ENCODE results near the gene NIPAL4.
A peak's percentile ranks its signal among the peaks of the same experiment; 100 is the strongest.

Gene NIPAL4

GRCh38 chr5:157456301-157456700 is 3.7 kb upstream of the NIPAL4 start:
- Histone ChIP-seq H4K91ac (ENCODE audit: low read depth, low read length) (peak overlapping the region; percentile 4), H3K14ac (ENCODE audit: low read length) (no peak overlapping the region), H3K36me3 (ENCODE audit: control insufficient read depth in 1 of 2, insufficient read depth in 2 of 2, low read length in 2 of 2) (peaks cover 0 to 2% of the 10 kb centered on the region in 2 experiments), H2AFZ (ENCODE audit: insufficient read depth, low read length, poor library complexity) (no peak overlapping the region), H4K8ac (ENCODE audit: low read depth, low read length) (no peak overlapping the region), H2BK5ac (ENCODE audit: low read depth, low read length, poor library complexity) (no peak overlapping the region), H3K27me3 (ENCODE audit: insufficient read depth, low read length) (no peaks in the 10 kb centered on the region), H3K4ac (ENCODE audit: low read depth, low read length) (no peak overlapping the region), H3K79me2 (ENCODE audit: control insufficient read depth, insufficient read depth, low read length, poor library complexity) (peaks cover 3% of the 10 kb centered on the region), H2BK120ac (ENCODE audit: insufficient read depth, low read length, poor library complexity) (no peak overlapping the region), H3K18ac (ENCODE audit: low read length) (no peak overlapping the region), H3K4me1 (ENCODE audit: control insufficient read depth in 1 of 2, insufficient read depth in 2 of 2, low read length in 2 of 2) (peaks cover 12 to 17% of the 10 kb centered on the region in 2 experiments), H3K79me1 (ENCODE audit: low read length) (peaks cover 7% of the 10 kb centered on the region), H3K9me3 (ENCODE audit: insufficient read depth, low read depth, low read length) (no peaks in the 10 kb centered on the region), H3K27ac (ENCODE audit: low read depth, low read length) (no peak overlapping the region), H3K4me2 (ENCODE audit: low read length) (no peak overlapping the region), H2BK12ac (ENCODE audit: low read length) (no peak overlapping the region), H3K4me3 (ENCODE audit: low read depth, low read length) (no peak overlapping the region), H4K12ac (ENCODE audit: low read depth, low read length) (no peak overlapping the region), H3K9ac (ENCODE audit: low read length) (no peak overlapping the region), H2AK5ac (ENCODE audit: low read length) (peak overlapping the region; percentile 39), H3K23ac (ENCODE audit: low read length) (no peak overlapping the region)
- no CpG with 5 or more reads among the region's 5 CpGs for WGBS (ENCODE audit: extremely low coverage, insufficient coverage, insufficient read length)
- DNase-seq, result no peak

GRCh38 chr5:157457391-157457790 is 2.6 kb upstream of the NIPAL4 start:
- Histone ChIP-seq H3K4ac (ENCODE audit: low read depth, low read length) (no peak overlapping the region), H3K4me1 (ENCODE audit: control insufficient read depth in 1 of 2, insufficient read depth in 2 of 2, low read length in 2 of 2) (peaks cover 15 to 16% of the 10 kb centered on the region in 2 experiments), H3K27ac (ENCODE audit: low read depth, low read length) (no peak overlapping the region), H3K79me2 (ENCODE audit: control insufficient read depth, insufficient read depth, low read length, poor library complexity) (peaks cover 3% of the 10 kb centered on the region), H3K9me3 (ENCODE audit: insufficient read depth, low read depth, low read length) (no peaks in the 10 kb centered on the region), H4K12ac (ENCODE audit: low read depth, low read length) (no peak overlapping the region), H3K14ac (ENCODE audit: low read length) (no peak overlapping the region), H3K79me1 (ENCODE audit: low read length) (peaks cover 10% of the 10 kb centered on the region), H2AFZ (ENCODE audit: insufficient read depth, low read length, poor library complexity) (no peak overlapping the region), H4K91ac (ENCODE audit: low read depth, low read length) (no peak overlapping the region), H4K8ac (ENCODE audit: low read depth, low read length) (no peak overlapping the region), H2BK5ac (ENCODE audit: low read depth, low read length, poor library complexity) (no peak overlapping the region), H3K23ac (ENCODE audit: low read length) (no peak overlapping the region), H3K4me3 (ENCODE audit: low read depth, low read length) (no peak overlapping the region), H2BK12ac (ENCODE audit: low read length) (no peak overlapping the region), H3K18ac (ENCODE audit: low read length) (no peak overlapping the region), H2BK120ac (ENCODE audit: insufficient read depth, low read length, poor library complexity) (no peak overlapping the region), H3K27me3 (ENCODE audit: insufficient read depth, low read length) (no peaks in the 10 kb centered on the region), H3K9ac (ENCODE audit: low read length) (no peak overlapping the region), H2AK5ac (ENCODE audit: low read length) (no peak overlapping the region), H3K36me3 (ENCODE audit: control insufficient read depth in 1 of 2, insufficient read depth in 2 of 2, low read length in 2 of 2) (peaks cover 0 to 2% of the 10 kb centered on the region in 2 experiments), H3K4me2 (ENCODE audit: low read length) (no peak overlapping the region)
- no CpG with 5 or more reads among the region's 5 CpGs for WGBS (ENCODE audit: extremely low coverage, insufficient coverage, insufficient read length)
- no peak for DNase-seq

DNA sequence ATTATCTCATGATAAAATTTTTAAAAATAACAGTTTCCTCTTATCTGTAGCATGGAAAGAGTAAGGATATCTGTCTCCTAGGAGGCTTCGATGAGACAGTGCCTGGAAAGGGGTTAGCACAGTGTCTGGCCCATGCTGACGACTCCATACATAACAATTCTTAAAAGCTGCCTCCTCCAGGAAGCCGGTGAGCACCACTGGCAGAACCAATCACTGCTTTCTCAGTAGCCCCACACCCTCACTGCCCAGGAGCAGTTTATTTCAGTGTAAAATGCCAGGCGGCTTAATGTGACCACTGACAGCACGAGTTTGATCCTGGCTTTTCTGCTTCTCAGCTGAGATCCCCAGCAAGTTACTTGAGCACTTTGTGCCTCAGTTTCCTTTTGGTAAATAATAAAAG is 1.2 kb upstream of the NIPAL4 start:
- Histone ChIP-seq H3K4me1 (ENCODE audit: control insufficient read depth in 1 of 2, insufficient read depth in 2 of 2, low read length in 2 of 2) (peaks cover 15 to 20% of the 10 kb centered on the region in 2 experiments), H3K18ac (ENCODE audit: low read length) (no peak overlapping the region), H3K23ac (ENCODE audit: low read length) (no peak overlapping the region), H2BK120ac (ENCODE audit: insufficient read depth, low read length, poor library complexity) (no peak overlapping the region), H3K27me3 (ENCODE audit: insufficient read depth, low read length) (no peaks in the 10 kb centered on the region), H3K79me1 (ENCODE audit: low read length) (peaks cover 15% of the 10 kb centered on the region), H3K9ac (ENCODE audit: low read length) (no peak overlapping the region), H4K8ac (ENCODE audit: low read depth, low read length) (no peak overlapping the region), H2AK5ac (ENCODE audit: low read length) (peak overlapping the region; percentile 47), H3K36me3 (ENCODE audit: control insufficient read depth in 1 of 2, insufficient read depth in 2 of 2, low read length in 2 of 2) (peaks cover 0 to 2% of the 10 kb centered on the region in 2 experiments), H4K12ac (ENCODE audit: low read depth, low read length) (no peak overlapping the region), H3K4me3 (ENCODE audit: low read depth, low read length) (no peak overlapping the region), H2BK5ac (ENCODE audit: low read depth, low read length, poor library complexity) (no peak overlapping the region), H3K9me3 (ENCODE audit: insufficient read depth, low read depth, low read length) (no peaks in the 10 kb centered on the region), H3K79me2 (ENCODE audit: control insufficient read depth, insufficient read depth, low read length, poor library complexity) (peaks cover 3% of the 10 kb centered on the region), H4K91ac (ENCODE audit: low read depth, low read length) (peak overlapping the region; percentile 38), H2BK12ac (ENCODE audit: low read length) (no peak overlapping the region), H3K27ac (ENCODE audit: low read depth, low read length) (no peak overlapping the region), H3K4me2 (ENCODE audit: low read length) (no peak overlapping the region), H2AFZ (ENCODE audit: insufficient read depth, low read length, poor library complexity) (no peak overlapping the region), H3K14ac (ENCODE audit: low read length) (no peak overlapping the region), H3K4ac (ENCODE audit: low read depth, low read length) (no peak overlapping the region)
- DNase-seq, result no peak
- no CpG with 5 or more reads among the region's 5 CpGs for WGBS (ENCODE audit: extremely low coverage, insufficient coverage, insufficient read length)

GRCh38 chr5:157460921-157461792 is 1.1 kb downstream of the NIPAL4 start:
- no peak overlapping the region for H3K4ac ChIP-seq (ENCODE audit: low read depth, low read length)
- no peak overlapping the region for H2AFZ ChIP-seq (ENCODE audit: insufficient read depth, low read length, poor library complexity)
- H2BK5ac ChIP-seq (ENCODE audit: low read depth, low read length, poor library complexity), result no peak overlapping the region
- H4K12ac ChIP-seq (ENCODE audit: low read depth, low read length), result no peak overlapping the region
- no peak overlapping the region for H3K23ac ChIP-seq (ENCODE audit: low read length)
- no peak overlapping the region for H3K9ac ChIP-seq (ENCODE audit: low read length)
- peak overlapping the region; percentile 14 for H2BK120ac ChIP-seq (ENCODE audit: insufficient read depth, low read length, poor library complexity)
- peak overlapping the region; percentile 19 for H4K91ac ChIP-seq (ENCODE audit: low read depth, low read length)
- H4K8ac ChIP-seq (ENCODE audit: low read depth, low read length), result no peak overlapping the region
- peaks cover 0 to 2% of the 10 kb centered on the region in 2 experiments for H3K36me3 ChIP-seq (ENCODE audit: control insufficient read depth in 1 of 2, insufficient read depth in 2 of 2, low read length in 2 of 2)
- H2BK12ac ChIP-seq (ENCODE audit: low read length), result peak overlapping the region; percentile 41
- H3K4me1 ChIP-seq (ENCODE audit: control insufficient read depth in 1 of 2, insufficient read depth in 2 of 2, low read length in 2 of 2), result peaks cover 22 to 36% of the 10 kb centered on the region in 2 experiments
- no peak overlapping the region for H3K4me3 ChIP-seq (ENCODE audit: low read depth, low read length)
- H2AK5ac ChIP-seq (ENCODE audit: low read length), result peak overlapping the region; percentile 35
- no peak overlapping the region for H3K27ac ChIP-seq (ENCODE audit: low read depth, low read length)
- H3K27me3 ChIP-seq (ENCODE audit: insufficient read depth, low read length), result no peaks in the 10 kb centered on the region
- H3K14ac ChIP-seq (ENCODE audit: low read length), result no peak overlapping the region
- DNase-seq, result no peak
- H3K4me2 ChIP-seq (ENCODE audit: low read length), result peak overlapping the region; percentile 76
- no CpG with 5 or more reads among the region's 4 CpGs for WGBS (ENCODE audit: extremely low coverage, insufficient coverage, insufficient read length)
- peak overlapping the region; percentile 5 for H3K18ac ChIP-seq (ENCODE audit: low read length)
- peaks cover 26% of the 10 kb centered on the region for H3K79me1 ChIP-seq (ENCODE audit: low read length)
- H3K9me3 ChIP-seq (ENCODE audit: insufficient read depth, low read depth, low read length), result no peaks in the 10 kb centered on the region
- H3K79me2 ChIP-seq (ENCODE audit: control insufficient read depth, insufficient read depth, low read length, poor library complexity), result peaks cover 3% of the 10 kb centered on the region
